Measurements from ENCODE around the gene KRT37. TPM values are rescaled to one million over a fixed set of nuclear protein-coding genes. Genes with fewer than 3 reads are reported as not detected.

The KRT37 gene
- total and polyA plus RNA-seq, 2 of the 13 experiments (the other 11 are each of a cell fraction or from before 2014, with no cell fraction given): 0.69 TPM; not detected in 1

- H4K20me1 ChIP-seq (ENCODE audit: insufficient read depth, low read length): no peaks in the 10 kb centered on the region
- intact Hi-C loops (cut with micrococcal nuclease; ENCODE audit: unreplicated experiment): loop anchor here (10.0 kb wide), 1 partner anchor 124 kb away; no protein-coding TSS in a partner anchor
- H3K4me3 ChIP-seq (replicated peaks in 1 of 3; ENCODE audit: insufficient read depth in 1 of 3, low read depth in 2 of 3, low read length in 3 of 3): no peak overlapping the region
- ATAC-seq: no peak
- H3K36me3 ChIP-seq (replicated peaks in 1 of 2; ENCODE audit: control insufficient read depth in 1 of 2, insufficient read depth in 2 of 2, low read length in 2 of 2): no peaks in the 10 kb centered on the region
- ChIA-PET CTCF (ENCODE audit: low intra/inter-chr PET ratio, low total read pairs) (no interaction called here), POLR2A (no interaction called here)
- 88% methylated on average over 18 of the region's 20 CpGs for WGBS (ENCODE audit: low lambda C conversion rate)
- no peak overlapping the region for H3K4me2 ChIP-seq (ENCODE audit: low read depth, low read length)
- in situ Hi-C loops (cut with HindIII; ENCODE audit: extremely low pct_ligation_motif_present, low pct_unique_long_range_greater_than_20kb): no loop called here
- no peaks in the 10 kb centered on the region for H3K79me2 ChIP-seq (ENCODE audit: insufficient read depth, low read length)
- peaks cover 42% of the 10 kb centered on the region for H3K4me1 ChIP-seq (ENCODE audit: insufficient read depth, low read length)
- no peak overlapping the region for H2AFZ ChIP-seq (ENCODE audit: low read length)
- no peak overlapping the region for H3K9ac ChIP-seq (ENCODE audit: insufficient read depth, low read depth, low read length)
- TF ChIP-seq TFDP1 (CRISPR knock-in tag; IDR thresholded peaks at IDR 0.05; ENCODE audit: borderline replicate concordance): no peak
- TF ChIP-seq ZBTB40 (IDR thresholded peaks at IDR 0.05): no peak
- TF ChIP-seq ZBTB40 (CRISPR knock-in tag; IDR thresholded peaks at IDR 0.05): peak; percentile 97
- no peaks in the 10 kb centered on the region; a peak in 1 of 5 replicates for H3K27me3 ChIP-seq (ENCODE audit: control insufficient read depth in 1 of 2, insufficient read depth in 2 of 2, low read length in 2 of 2)
- no peak overlapping the region for H3K27ac ChIP-seq (ENCODE audit: extremely low read length, insufficient read depth, low read length)
- FAIRE-seq: no peak
- DNase-seq (ENCODE audit: low spot score): no peak
- no peaks in the 10 kb centered on the region for H3K9me3 ChIP-seq (ENCODE audit: low read length)
- no TSS peak for BruUV-seq (replicated peaks)
These were observed 13.1 kb downstream of the KRT37 start for GRCh38 chr17:41411072-41411840.

Data from HepG2 (cell line).